GM12878 (cell line): ENCODE data around the gene CDH5. TPM values are rescaled to one million over a fixed set of nuclear protein-coding genes. Genes with fewer than 3 reads are reported as not detected.

Source experiments
- ATAC-seq: fragments of 200-7000 bp; cut with Tn5 transposase; 3 replicates; pipeline ENCODE4 v1.9.1; 2020; ENCODE audit warnings: mild to moderate bottlenecking, moderate library complexity
- BruUV-seq: library from RNA; stranded (reverse); fragments of 400-500 nt; replicated peaks from 2 replicates; lab custom pipeline; 2021; lab: Mats Ljungman, UMichigan
- CTCF ChIA-PET: fragments of 300-600 bp; sonication (Branson Sonifier 250); formaldehyde crosslinking; extraction: SDS; loops from one replicate; lab custom pipeline; 2021; ENCODE audit warnings: inconsistent platforms; lab: Yijun Ruan, JAX
- POLR2A ChIA-PET: fragments of 350-600 bp; formaldehyde crosslinking; extraction: SDS; loops from one replicate; lab custom pipeline; 2021; ENCODE audit warnings: inconsistent platforms; lab: Charles Lee
- RAD21 ChIA-PET: fragments of 300-600 bp; sonication (Branson Sonifier 250); formaldehyde crosslinking; loops from one replicate; lab custom pipeline; 2023; ENCODE audit warnings: antibody characterized with exemption; ENCODE audit not compliant: unreplicated experiment; lab: Charles Lee
- SMC1A ChIA-PET: fragments of 300-600 bp; sonication (Branson Sonifier 250); formaldehyde crosslinking; loops from one replicate; lab custom pipeline; 2023; ENCODE audit not compliant: unreplicated experiment, uncharacterized antibody; lab: Charles Lee
- DNase-seq: peaks from one replicate; pipeline ENCODE4 v3.0.0-alpha.2; 2011; ENCODE audit warnings: low read depth, low spot score
- FAIRE-seq: peaks from 3 replicates; lab custom pipeline; 2011; peaks lifted over from hg19 to GRCh38; lab: Jason Lieb, UNC
- H2AFZ ChIP-seq: 2 replicates; pipeline ENCODE4 v1.6.0; 2011; ENCODE audit warnings: low read depth, low read length, control low read depth; ENCODE audit not compliant: control insufficient read depth
- H3K27ac ChIP-seq: 2 replicates; pipeline ENCODE4 v1.5.1; 2011; ENCODE audit warnings: control low read depth; ENCODE audit not compliant: control insufficient read depth, insufficient read depth
- H3K27me3 ChIP-seq, 2 experiments: replicated peaks in 1 of 2; 2 replicates each; pipeline versions ENCODE4 v1.6.0 to v1.6.1; 2011; ENCODE audit warnings: low read length in 1 of 2; ENCODE audit not compliant: control insufficient read depth in 2 of 2, insufficient read depth in 2 of 2
- H3K36me3 ChIP-seq, 2 experiments: 2 replicates each; pipeline ENCODE4 v1.5.1; 2011; ENCODE audit warnings: low read length in 1 of 2; ENCODE audit not compliant: control insufficient read depth in 2 of 2, insufficient read depth in 2 of 2
- H3K4me1 ChIP-seq: 2 replicates; pipeline ENCODE4 v1.6.1; 2011; ENCODE audit warnings: mild to moderate bottlenecking, low read length, moderate library complexity, mixed read lengths; ENCODE audit not compliant: control insufficient read depth, insufficient read depth
- H3K4me2 ChIP-seq: 2 replicates; pipeline ENCODE4 v1.6.0; 2011; ENCODE audit warnings: control low read depth; ENCODE audit not compliant: control insufficient read depth, insufficient read depth
- H3K4me3 ChIP-seq: fragments of 200-600 bp; sonication (generic); 2 replicates; pipeline ENCODE4 v1.5.1; 2016
- H3K79me2 ChIP-seq: 2 replicates; pipeline ENCODE4 v1.6.0; 2011; ENCODE audit warnings: low read length; ENCODE audit not compliant: control insufficient read depth, insufficient read depth
- H3K9ac ChIP-seq: 2 replicates; pipeline ENCODE4 v1.8.0; 2011; ENCODE audit warnings: low read length, control low read depth, mixed read lengths; ENCODE audit not compliant: control insufficient read depth, insufficient read depth
- H3K9me3 ChIP-seq: replicated peaks from 3 replicates; pipeline ENCODE4 v1.5.1; 2011; ENCODE audit warnings: mild to moderate bottlenecking, low read length; ENCODE audit not compliant: control insufficient read depth, insufficient read depth
- H4K20me1 ChIP-seq: 2 replicates; pipeline ENCODE4 v1.6.0; 2011; ENCODE audit not compliant: control insufficient read depth, insufficient read depth
- CBX3 ChIP-seq: fragments of 200-600 bp; sonication (generic); IDR thresholded peaks from 2 replicates; pipeline ENCODE4 v1.6.1; 2016; ENCODE audit warnings: low read depth, borderline replicate concordance
- CBX5 ChIP-seq: sonication (generic); IDR thresholded peaks from 2 replicates; pipeline ENCODE4 v1.6.1; 2016; ENCODE audit warnings: low read depth, moderate library complexity, mild to moderate bottlenecking, inconsistent platforms
- CEBPZ ChIP-seq: fragments of 150-350 bp; IDR thresholded peaks from 2 replicates; pipeline ENCODE4 v1.6.1; 2016; ENCODE audit warnings: low read depth, low read length
- ETV6 ChIP-seq, 2 experiments: fragments of 450-650 bp in 1 of 2; IDR thresholded peaks in 1 of 2; conservative IDR thresholded peaks in 1 of 2; 2 replicates each; pipeline ENCODE4 v1.6.1; 2014; ENCODE audit warnings: antibody characterized with exemption in 1 of 2, borderline replicate concordance in 1 of 2, low read depth in 1 of 2, mild to moderate bottlenecking in 1 of 2, moderate library complexity in 1 of 2
- GATAD2B ChIP-seq: fragments of 450-650 bp; conservative IDR thresholded peaks from 2 replicates; pipeline ENCODE4 v1.6.1; 2017; ENCODE audit warnings: low read depth, mild to moderate bottlenecking, moderate library complexity
- JUND ChIP-seq: IDR thresholded peaks from 2 replicates; pipeline ENCODE4 v1.6.1; 2012; ENCODE audit warnings: low read depth, mild to moderate bottlenecking, low read length, improper control_type of control experiment, moderate library complexity
- MTA2 ChIP-seq: fragments of 450-650 bp; IDR thresholded peaks from 2 replicates; pipeline ENCODE4 v1.6.1; 2016; ENCODE audit warnings: low read depth, mild to moderate bottlenecking, moderate library complexity
- MXI1 ChIP-seq: fragments of 150-350 bp; IDR thresholded peaks from 2 replicates; pipeline ENCODE4 v1.6.1; 2011; ENCODE audit warnings: low read depth, mild to moderate bottlenecking, inconsistent platforms, low read length, improper control_type of control experiment
- NR2F1 ChIP-seq: fragments of 450-650 bp; conservative IDR thresholded peaks from 2 replicates; pipeline ENCODE4 v1.6.1; 2017; ENCODE audit warnings: mild to moderate bottlenecking
- PAX8 ChIP-seq: fragments of 450-650 bp; IDR thresholded peaks from 2 replicates; pipeline ENCODE4 v1.6.1; 2017; ENCODE audit warnings: mild to moderate bottlenecking, moderate library complexity
- PRDM15 ChIP-seq: fragments of 450-650 bp; formaldehyde crosslinking; IDR thresholded peaks from 2 replicates; pipeline ENCODE4 v1.4.0; 2020; ENCODE audit warnings: mild to moderate bottlenecking, moderate library complexity
- WGBS: methylation state at CpG from one replicate; pipeline ENCODE4 v1.1.6; 2016; ENCODE audit warnings: low lambda C conversion rate; ENCODE audit not compliant: insufficient replicate concordance, insufficient coverage; ENCODE audit errors: missing lambda C conversion rate; 5-methylcytosine and 5-hydroxymethylcytosine counted together
- in situ Hi-C: fragments of 300-500 bp; cut with MboI; formaldehyde crosslinking; loops from 9 replicates; pipeline ENCODE4 v1.14.3; 2018; ENCODE audit warnings: mixed read lengths
- intact Hi-C: fragments of 100-400 bp; cut with micrococcal nuclease; formaldehyde crosslinking; loops from one replicate; pipeline ENCODE4 v1.14.2; 2022; ENCODE audit not compliant: unreplicated experiment
- polyA plus RNA-seq, 11 experiments: library from polyadenylated mRNA; depleted of rRNA in 4 of 11; unstranded in 6 of 11; stranded (reverse) in 5 of 11; fragments of >200 nt; fragmentation: Nextera tagmentation in 4 of 11; fragmentation: Illumina TruSeq in 1 of 11; extraction: Ambion mirVana in 4 of 11; extraction: Trizol in 1 of 11; gene quantifications; 1 replicate in 1 of 11; 2 replicates in 10 of 11; pipeline versions ENCODE4 v1.2.1 to v1.2.3, GENCODE V29; 2011 to 2016; ENCODE audit warnings: inconsistent platforms in 2 of 11, missing spikeins in 2 of 11, low read depth in 1 of 11
- total RNA-seq, 4 experiments: library from RNA; depleted of rRNA in 3 of 4; stranded (reverse); fragments of >200 nt in 3 of 4; fragmentation: Illumina TruSeq in 1 of 4; extraction: Trizol in 1 of 4; gene quantifications; 2 replicates each; pipeline versions ENCODE4 v1.2.1 to v1.2.3, GENCODE V29; 2013 to 2021
- TF ChIP-seq, protein P1 (sequence below): IDR thresholded peaks from 2 replicates; pipeline ENCODE4 v1.6.1; 2012; ENCODE audit warnings: improper control_type of control experiment, low read depth, low read length; ENCODE audit not compliant: insufficient replicate concordance

The CDH5 gene
- total and polyA plus RNA-seq, 10 of the 15 experiments (the other 5 are each of a cell fraction or from before 2014, with no cell fraction given) = not detected

GRCh38 chr16:66432429-66432828, 65.9 kb downstream of the CDH5 start:
- no peak overlapping the region for H3K4me3 ChIP-seq
- WGBS = 45% methylated on average over 5 of the region's 5 CpGs
- DNase-seq (no peak), ATAC-seq (no peak), FAIRE-seq (no peak)
- H3K4me2 ChIP-seq = no peak overlapping the region
- ChIA-PET SMC1A (no interaction called here), POLR2A (no interaction called here), CTCF (no interaction called here), RAD21 (no interaction called here)
- no peaks in the 10 kb centered on the region for H3K4me1 ChIP-seq
- intact Hi-C loops (no loop called here), in situ Hi-C loops (no loop called here)
- H3K79me2 ChIP-seq = no peaks in the 10 kb centered on the region
- H4K20me1 ChIP-seq = no peaks in the 10 kb centered on the region
- no peak overlapping the region for H3K9ac ChIP-seq
- H3K9me3 ChIP-seq = no peaks in the 10 kb centered on the region
- no peak overlapping the region for H3K27ac ChIP-seq
- no peak overlapping the region for H2AFZ ChIP-seq
- no TSS peak for BruUV-seq
- H3K27me3 ChIP-seq = peaks cover 19 to 27% of the 10 kb centered on the region in 2 experiments
- no peaks in the 10 kb centered on the region for H3K36me3 ChIP-seq
- TF ChIP-seq ETV6 (conservative IDR thresholded peaks at IDR 0.05 in 1 of 2, IDR thresholded peaks at IDR 0.05 in 1 of 2; ENCODE audit: borderline replicate concordance in 1 of 2, low read depth in 1 of 2) (no peak), CBX3 (no peak), MTA2 (no peak), GATAD2B (no peak), NR2F1 (no peak), PAX8 (no peak), PRDM15 (no peak), JUND (no peak), CEBPZ (no peak), CBX5 (no peak), MXI1 (no peak)
- TF ChIP-seq, protein P1, sequence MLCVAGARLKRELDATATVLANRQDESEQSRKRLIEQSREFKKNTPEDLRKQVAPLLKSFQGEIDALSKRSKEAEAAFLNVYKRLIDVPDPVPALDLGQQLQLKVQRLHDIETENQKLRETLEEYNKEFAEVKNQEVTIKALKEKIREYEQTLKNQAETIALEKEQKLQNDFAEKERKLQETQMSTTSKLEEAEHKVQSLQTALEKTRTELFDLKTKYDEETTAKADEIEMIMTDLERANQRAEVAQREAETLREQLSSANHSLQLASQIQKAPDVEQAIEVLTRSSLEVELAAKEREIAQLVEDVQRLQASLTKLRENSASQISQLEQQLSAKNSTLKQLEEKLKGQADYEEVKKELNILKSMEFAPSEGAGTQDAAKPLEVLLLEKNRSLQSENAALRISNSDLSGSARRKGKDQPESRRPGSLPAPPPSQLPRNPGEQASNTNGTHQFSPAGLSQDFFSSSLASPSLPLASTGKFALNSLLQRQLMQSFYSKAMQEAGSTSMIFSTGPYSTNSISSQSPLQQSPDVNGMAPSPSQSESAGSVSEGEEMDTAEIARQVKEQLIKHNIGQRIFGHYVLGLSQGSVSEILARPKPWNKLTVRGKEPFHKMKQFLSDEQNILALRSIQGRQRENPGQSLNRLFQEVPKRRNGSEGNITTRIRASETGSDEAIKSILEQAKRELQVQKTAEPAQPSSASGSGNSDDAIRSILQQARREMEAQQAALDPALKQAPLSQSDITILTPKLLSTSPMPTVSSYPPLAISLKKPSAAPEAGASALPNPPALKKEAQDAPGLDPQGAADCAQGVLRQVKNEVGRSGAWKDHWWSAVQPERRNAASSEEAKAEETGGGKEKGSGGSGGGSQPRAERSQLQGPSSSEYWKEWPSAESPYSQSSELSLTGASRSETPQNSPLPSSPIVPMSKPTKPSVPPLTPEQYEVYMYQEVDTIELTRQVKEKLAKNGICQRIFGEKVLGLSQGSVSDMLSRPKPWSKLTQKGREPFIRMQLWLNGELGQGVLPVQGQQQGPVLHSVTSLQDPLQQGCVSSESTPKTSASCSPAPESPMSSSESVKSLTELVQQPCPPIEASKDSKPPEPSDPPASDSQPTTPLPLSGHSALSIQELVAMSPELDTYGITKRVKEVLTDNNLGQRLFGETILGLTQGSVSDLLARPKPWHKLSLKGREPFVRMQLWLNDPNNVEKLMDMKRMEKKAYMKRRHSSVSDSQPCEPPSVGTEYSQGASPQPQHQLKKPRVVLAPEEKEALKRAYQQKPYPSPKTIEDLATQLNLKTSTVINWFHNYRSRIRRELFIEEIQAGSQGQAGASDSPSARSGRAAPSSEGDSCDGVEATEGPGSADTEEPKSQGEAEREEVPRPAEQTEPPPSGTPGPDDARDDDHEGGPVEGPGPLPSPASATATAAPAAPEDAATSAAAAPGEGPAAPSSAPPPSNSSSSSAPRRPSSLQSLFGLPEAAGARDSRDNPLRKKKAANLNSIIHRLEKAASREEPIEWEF = no peak
